Right hindlimb (tissue), 1 donor: ENCODE measurements around the gene ARID1B.

Source experiments
- DNase-seq: peaks from one replicate; pipeline ENCODE4 v3.0.0-alpha.2; 2018

The ARID1B gene

DNA sequence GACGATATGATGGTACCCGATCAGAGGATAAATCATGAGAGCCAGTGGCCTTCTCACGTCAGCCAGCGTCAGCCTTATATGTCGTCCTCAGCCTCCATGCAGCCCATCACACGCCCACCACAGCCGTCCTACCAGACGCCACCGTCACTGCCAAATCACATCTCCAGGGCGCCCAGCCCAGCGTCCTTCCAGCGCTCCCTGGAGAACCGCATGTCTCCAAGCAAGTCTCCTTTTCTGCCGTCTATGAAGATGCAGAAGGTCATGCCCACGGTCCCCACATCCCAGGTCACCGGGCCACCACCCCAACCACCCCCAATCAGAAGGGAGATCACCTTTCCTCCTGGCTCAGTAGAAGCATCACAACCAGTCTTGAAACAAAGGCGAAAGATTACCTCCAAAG is 423.9 kb downstream of the ARID1B start:
- no peak for DNase-seq

DNA sequence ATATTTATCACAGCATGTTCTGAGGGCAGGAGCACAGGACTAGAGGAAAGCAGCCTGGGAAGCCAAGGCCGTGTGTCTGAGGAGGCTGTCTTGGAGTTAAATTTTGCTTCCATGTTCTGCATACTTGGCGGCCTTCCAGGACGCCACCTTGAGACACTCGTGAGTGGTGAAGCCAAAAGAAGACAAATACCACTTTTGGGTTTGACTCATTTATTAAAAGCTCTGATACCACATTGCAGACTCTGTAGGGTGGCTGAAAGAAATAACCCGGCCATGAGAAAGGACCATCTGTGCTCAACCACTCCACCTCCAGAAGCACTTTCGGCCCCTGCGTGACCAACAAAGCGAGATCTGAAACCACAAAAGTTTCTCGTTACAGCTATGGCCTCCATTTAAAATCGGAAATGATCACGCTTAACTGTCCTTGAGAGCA is 426.1 kb downstream of the ARID1B start:
- DNase-seq = no peak

GRCh38 chr6:157203764-157204163 is 426.6 kb downstream of the ARID1B start:
- DNase-seq = no peak

DNA sequence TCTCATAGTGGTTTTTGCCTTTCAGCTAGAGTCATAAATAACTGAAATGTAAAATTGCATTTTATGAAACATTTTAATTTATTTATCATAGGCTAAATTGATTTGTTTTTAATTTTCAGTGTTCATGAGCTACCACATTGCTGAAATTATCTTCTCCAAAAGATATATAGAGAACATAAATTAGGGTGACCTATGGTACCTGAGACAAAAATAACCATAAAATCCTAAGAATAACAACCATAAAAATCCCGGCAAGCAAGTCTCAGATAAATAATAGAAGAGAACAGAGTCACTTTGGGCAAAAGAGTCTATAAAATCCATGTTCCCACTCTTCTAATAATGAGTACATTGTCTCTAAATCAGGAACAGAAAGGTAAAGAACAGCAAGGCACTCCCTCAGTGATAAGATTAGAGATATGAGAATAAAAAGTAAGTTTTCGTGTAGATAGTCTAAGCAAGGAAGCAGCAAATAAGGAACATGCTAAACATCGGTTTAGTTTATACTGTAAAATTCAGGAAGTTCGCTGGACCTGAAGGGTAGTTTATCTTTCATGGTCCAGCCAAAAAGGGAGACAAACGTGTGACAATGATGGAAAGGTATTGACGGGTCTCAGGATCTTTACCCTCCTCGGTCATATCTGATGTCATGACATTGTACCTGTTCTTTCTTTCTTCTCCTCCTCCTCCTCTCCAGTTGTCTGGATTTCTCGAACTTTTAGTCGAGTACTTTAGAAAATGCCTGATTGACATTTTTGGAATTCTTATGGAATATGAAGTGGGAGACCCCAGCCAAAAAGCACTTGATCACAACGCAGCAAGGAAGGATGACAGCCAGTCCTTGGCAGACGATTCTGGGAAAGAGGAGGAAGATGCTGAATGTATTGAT is 428.5 kb downstream of the ARID1B start:
- no peak for DNase-seq

DNA sequence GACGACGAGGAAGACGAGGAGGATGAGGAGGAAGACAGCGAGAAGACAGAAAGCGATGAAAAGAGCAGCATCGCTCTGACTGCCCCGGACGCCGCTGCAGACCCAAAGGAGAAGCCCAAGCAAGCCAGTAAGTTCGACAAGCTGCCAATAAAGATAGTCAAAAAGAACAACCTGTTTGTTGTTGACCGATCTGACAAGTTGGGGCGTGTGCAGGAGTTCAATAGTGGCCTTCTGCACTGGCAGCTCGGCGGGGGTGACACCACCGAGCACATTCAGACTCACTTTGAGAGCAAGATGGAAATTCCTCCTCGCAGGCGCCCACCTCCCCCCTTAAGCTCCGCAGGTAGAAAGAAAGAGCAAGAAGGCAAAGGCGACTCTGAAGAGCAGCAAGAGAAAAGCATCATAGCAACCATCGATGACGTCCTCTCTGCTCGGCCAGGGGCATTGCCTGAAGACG is 429.2 kb downstream of the ARID1B start:
- no peak for DNase-seq

DNA sequence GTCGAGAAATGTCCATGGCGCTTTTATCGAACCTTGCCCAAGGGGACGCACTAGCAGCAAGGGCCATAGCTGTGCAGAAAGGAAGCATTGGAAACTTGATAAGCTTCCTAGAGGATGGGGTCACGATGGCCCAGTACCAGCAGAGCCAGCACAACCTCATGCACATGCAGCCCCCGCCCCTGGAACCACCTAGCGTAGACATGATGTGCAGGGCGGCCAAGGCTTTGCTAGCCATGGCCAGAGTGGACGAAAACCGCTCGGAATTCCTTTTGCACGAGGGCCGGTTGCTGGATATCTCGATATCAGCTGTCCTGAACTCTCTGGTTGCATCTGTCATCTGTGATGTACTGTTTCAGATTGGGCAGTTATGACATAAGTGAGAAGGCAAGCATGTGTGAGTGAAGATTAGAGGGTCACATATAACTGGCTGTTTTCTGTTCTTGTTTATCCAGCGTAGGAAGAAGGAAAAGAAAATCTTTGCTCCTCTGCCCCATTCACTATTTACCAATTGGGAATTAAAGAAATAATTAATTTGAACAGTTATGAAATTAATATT is 430.4 kb downstream of the ARID1B start:
- no peak for DNase-seq

DNA sequence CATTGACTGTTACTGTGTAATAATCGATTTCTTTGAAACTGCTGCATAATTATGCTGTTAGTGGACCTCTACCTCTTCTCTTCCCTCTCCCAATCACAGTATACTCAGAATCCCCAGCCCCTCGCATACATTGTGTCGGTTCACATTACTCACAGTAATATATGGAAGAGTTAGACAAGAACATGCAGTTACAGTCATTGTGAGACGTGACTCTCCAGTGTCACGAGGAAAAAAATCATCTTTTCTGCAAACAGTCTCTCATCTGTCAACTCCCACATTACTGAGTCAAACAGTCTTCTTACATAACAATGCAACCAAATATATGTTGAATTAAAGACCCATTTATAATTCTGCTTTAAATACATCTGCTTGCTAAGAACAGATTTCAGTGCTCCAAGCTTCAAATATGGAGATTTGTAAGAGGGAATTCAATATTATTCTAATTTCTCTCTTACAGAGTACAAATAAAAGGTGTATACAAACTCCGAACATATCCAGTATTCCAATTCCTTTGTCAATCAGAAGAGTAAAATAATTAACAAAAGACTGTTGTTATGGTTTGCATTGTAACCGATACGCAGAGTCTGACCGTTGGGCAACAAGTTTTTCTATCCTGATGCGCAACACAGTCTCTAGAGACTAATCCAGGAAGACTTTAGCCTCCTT is 432.8 kb downstream of the ARID1B start:
- no peak for DNase-seq

- no peak for DNase-seq
Observed at GRCh38 chr6:157210954-157211353, 433.8 kb downstream of the ARID1B start.

DNA sequence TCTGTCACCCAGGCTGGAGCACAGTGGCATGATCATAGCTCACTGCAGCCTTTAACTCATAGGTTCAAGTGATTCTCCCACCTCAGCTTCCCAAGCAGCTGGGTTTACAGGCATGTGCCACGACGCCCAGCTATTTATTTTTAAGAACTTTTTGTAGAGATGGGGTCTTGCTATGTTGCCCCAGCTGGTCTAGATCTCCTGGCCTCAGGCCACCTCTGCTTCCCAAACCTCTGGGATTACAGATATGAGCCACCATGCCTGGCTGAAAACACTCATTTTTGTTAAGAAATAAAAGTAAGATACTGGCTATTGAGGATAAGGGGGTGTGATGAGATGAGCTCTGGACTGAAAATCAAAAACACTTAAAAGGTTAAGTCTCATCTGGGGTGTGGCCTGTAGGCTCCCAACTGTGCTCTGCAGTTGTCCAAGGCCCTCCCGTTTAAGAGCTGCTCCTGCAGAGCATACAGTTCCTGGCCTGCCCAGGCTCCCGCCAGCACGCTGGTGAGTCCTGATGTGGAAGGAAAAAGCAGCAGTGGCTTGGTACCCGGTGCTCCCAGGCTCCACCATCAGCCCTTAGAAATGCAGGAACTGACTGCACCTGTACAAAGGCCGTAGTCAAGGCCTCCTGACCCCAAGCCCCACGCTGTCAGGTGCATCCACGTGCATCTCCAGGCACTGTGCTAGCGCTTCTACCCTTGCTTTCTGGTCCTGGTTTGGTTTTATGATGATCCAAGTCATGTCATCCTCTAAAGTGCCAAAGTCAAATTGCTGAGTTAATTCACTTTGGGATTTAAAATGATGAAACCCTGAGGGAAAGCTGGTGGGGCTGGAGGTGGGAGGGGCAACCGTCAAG is 434.7 kb downstream of the ARID1B start:
- no peak for DNase-seq

DNA sequence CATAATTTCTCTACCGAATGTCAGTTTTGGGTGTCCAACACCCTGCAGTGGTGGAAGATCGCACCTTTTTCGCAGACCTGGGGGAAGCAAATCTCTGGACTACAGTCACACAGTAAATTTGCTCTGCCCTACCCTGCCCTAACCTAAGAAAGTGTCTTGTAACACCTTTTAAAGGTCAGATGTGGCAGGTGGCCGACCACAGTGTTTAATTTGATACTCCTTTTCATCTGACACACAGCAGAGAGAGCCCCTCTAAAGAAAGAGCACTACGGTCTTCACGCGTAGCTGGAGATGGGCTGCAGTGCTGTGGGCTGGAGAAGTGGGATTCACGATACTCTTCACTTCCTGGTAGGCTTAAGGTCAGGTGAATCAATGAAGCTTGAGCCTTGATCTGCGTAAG is 436.2 kb downstream of the ARID1B start:
- DNase-seq = no peak

- DNase-seq = no peak
Observed at GRCh38 chr6:157213907-157214565, 436.9 kb downstream of the ARID1B start.

DNA sequence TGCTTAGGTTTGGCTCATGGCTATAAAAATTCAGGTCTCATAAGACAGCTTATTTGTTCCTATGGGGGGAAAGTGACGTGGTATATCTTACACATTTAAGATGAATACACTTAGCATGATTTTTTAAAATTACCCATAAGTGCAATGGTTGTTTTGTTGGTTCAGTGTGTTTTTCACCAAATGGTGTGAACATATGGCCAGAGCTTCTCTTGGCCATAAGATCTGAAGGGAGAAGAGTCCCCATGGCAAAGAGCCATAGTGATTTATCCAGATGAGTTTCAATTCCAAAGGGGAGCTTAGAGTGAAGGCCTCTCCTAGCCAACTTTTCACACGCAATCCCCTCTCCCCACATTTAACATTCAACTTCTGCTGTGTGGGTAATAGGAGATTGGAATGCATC is 438.5 kb downstream of the ARID1B start:
- no peak for DNase-seq

- DNase-seq = no peak
Observed at GRCh38 chr6:157216570-157216969, 439.4 kb downstream of the ARID1B start.

- no peak for DNase-seq
Observed at GRCh38 chr6:157217198-157217893, 440.2 kb downstream of the ARID1B start.

- DNase-seq = no peak
Observed at GRCh38 chr6:157217894-157218370, 440.8 kb downstream of the ARID1B start.

- DNase-seq = no peak
Observed at GRCh38 chr6:157218371-157219198, 441.4 kb downstream of the ARID1B start.

DNA sequence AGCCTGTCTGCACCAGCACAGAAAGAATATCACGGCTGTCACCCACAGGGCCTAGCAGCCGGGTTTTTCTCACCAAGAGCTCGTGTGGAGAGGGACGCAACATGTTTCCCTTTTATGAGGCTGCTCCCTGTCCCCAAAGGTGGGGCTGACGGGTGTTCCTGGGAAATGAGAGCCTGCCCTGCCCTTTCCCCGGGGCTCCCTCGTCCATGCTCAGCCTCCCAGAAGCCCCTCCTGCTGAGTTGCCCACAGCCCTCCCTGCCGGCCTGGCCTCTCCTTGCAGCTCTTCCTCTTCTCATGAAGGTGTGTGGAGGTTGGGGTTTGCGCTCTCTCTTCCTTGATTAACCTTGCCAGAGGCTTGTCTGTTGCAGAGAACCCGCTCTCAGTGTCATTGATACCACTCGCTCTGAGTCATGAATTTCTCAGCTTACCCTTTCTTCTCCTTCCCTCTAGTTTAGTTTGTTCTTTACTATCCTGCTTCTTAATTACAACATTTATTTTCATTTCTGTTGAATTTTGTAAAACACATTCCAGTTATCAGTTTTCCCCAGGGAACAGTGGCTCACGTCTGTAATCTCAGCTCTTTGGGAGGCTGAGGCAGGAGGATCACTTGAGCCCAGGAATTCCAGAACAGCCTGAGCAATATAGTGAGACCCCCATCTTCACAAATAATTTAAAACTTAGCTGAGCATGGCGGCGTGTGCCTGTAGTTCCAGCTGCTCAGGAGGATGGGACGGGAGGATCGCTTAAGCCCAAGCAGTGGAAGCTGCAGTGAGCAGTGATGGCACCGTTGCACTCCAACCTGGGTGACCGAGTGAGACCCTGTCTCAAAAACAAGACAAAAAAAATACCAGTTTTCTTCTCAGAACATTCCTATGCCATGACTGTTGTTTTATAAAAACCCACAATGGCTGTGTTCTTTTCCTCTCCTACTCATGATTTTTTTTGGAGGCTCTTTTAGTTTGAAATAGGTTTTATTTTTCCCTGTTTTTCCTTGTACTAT is 442.3 kb downstream of the ARID1B start:
- DNase-seq = no peak

GRCh38 chr6:157220485-157220884 is 443.3 kb downstream of the ARID1B start:
- no peak for DNase-seq
